ENCODE data around the gene PSMC5.
"Not testable (repeated sequence)": the region's sequence is repeated elsewhere in the genome, so short reads cannot be mapped to it uniquely, and the experiment has no call there.

The PSMC5 gene

GRCh38 chr17:63871646-63872365 is 44.6 kb downstream of the PSMC5 start:
- DNase-seq (ENCODE audit: low spot score) = not testable (repeated sequence)

- not testable (repeated sequence) for DNase-seq (ENCODE audit: low spot score)
These were observed 46.3 kb downstream of the PSMC5 start, which contains the start of gene CSH2 for GRCh38 chr17:63873577-63873976. TSS of gene CSH2 (minus strand) at chr17:63873677. CDS start at chr17:63873614, 63 bp downstream.

GRCh38 chr17:63874061-63874626 is 46.9 kb downstream of the PSMC5 start:
- DNase-seq (ENCODE audit: low spot score) = not testable (repeated sequence)

GRCh38 chr17:63874693-63875092 is 47.5 kb downstream of the PSMC5 start:
- not testable (repeated sequence) for DNase-seq (ENCODE audit: low spot score)

GRCh38 chr17:63878413-63878812 is 51.2 kb downstream of the PSMC5 start:
- not testable (repeated sequence) for DNase-seq (ENCODE audit: low spot score)

- DNase-seq (ENCODE audit: low spot score) = no peak
These were observed 53.5 kb downstream of the PSMC5 start for GRCh38 chr17:63880706-63881105.

GRCh38 chr17:63881337-63881736 is 54.1 kb downstream of the PSMC5 start:
- DNase-seq (ENCODE audit: low spot score) = not testable (repeated sequence)
